Neural progenitor cell (in vitro differentiated cells): Measurements from ENCODE around the gene WHAMM. TPM values are rescaled to one million over a fixed set of nuclear protein-coding genes. Genes with fewer than 3 reads are reported as not detected.

Experiments used
- DNase-seq: peaks from one replicate; pipeline ENCODE4 v3.0.0-alpha.2; 2016; ENCODE audit warnings: low spot score
- H2AFZ ChIP-seq: fragments of 200-600 bp; sonication (generic); replicated peaks from 2 replicates; pipeline ENCODE4 v1.6.1; 2016; ENCODE audit warnings: antibody characterized with exemption
- H3F3A ChIP-seq: fragments of 200-600 bp; sonication (generic); 2 replicates; pipeline ENCODE4 v1.6.1; 2016; ENCODE audit warnings: antibody characterized with exemption, low read depth
- H3K27ac ChIP-seq: fragments of 200-600 bp; sonication (generic); 2 replicates; pipeline ENCODE4 v1.5.1; 2016; ENCODE audit warnings: mild to moderate bottlenecking
- H3K27me3 ChIP-seq: fragments of 200-600 bp; sonication (generic); 2 replicates; pipeline ENCODE4 v1.6.1; 2016; ENCODE audit warnings: mild to moderate bottlenecking, moderate library complexity
- H3K36me3 ChIP-seq: fragments of 200-600 bp; sonication (generic); 2 replicates; pipeline ENCODE4 v1.5.1; 2016
- H3K4me1 ChIP-seq: fragments of 200-600 bp; sonication (generic); 2 replicates; pipeline ENCODE4 v1.6.1; 2016; ENCODE audit warnings: mixed run types
- H3K4me2 ChIP-seq: fragments of 200-600 bp; sonication (generic); 2 replicates; pipeline ENCODE4 v1.6.1; 2016
- H3K4me3 ChIP-seq: fragments of 200-600 bp; sonication (generic); 2 replicates; pipeline ENCODE4 v1.5.1; 2016
- H3K79me2 ChIP-seq: fragments of 200-600 bp; sonication (generic); 2 replicates; pipeline ENCODE4 v1.6.1; 2016; ENCODE audit warnings: low read depth
- H3K9ac ChIP-seq: fragments of 200-600 bp; sonication (generic); 2 replicates; pipeline ENCODE4 v1.6.1; 2016
- H3K9me3 ChIP-seq: fragments of 200-600 bp; sonication (generic); 2 replicates; pipeline ENCODE4 v1.5.1; 2016; ENCODE audit warnings: low read depth
- H4K20me1 ChIP-seq: fragments of 200-600 bp; sonication (generic); 2 replicates; pipeline ENCODE4 v1.6.1; 2016; ENCODE audit warnings: low read depth
- H3K27ac Mint-ChIP-seq: 3 replicates; pipeline ENCODE4 v1.8.0; 2021; ENCODE audit warnings: mixed read lengths
- H3K27me3 Mint-ChIP-seq: 2 replicates; pipeline ENCODE4 v1.8.0; 2022; ENCODE audit warnings: low read depth, mild to moderate bottlenecking, inconsistent platforms, moderate library complexity, mixed read lengths; ENCODE audit not compliant: insufficient read depth
- H3K36me3 Mint-ChIP-seq: 3 replicates; pipeline ENCODE4 v1.8.0; 2021; ENCODE audit warnings: mixed read lengths
- H3K4me1 Mint-ChIP-seq: 3 replicates; pipeline ENCODE4 v1.8.0; 2021; ENCODE audit warnings: mixed read lengths
- H3K4me3 Mint-ChIP-seq: 3 replicates; pipeline ENCODE4 v1.8.0; 2021; ENCODE audit warnings: mild to moderate bottlenecking, moderate library complexity, mixed read lengths
- H3K9me3 Mint-ChIP-seq: 3 replicates; pipeline ENCODE4 v1.8.0; 2020; ENCODE audit warnings: mixed read lengths
- EZH2 ChIP-seq: fragments of 200-600 bp; sonication (generic); IDR thresholded peaks from 2 replicates; pipeline ENCODE4 v1.6.1; 2017; ENCODE audit warnings: antibody characterized with exemption, mild to moderate bottlenecking, moderate library complexity
- EZH2phosphoT487 ChIP-seq: fragments of 200-600 bp; sonication (generic); IDR thresholded peaks from 2 replicates; pipeline ENCODE4 v1.6.1; 2017; ENCODE audit warnings: antibody characterized with exemption
- total RNA-seq: library from RNA; depleted of rRNA; stranded (reverse); fragments of >200 nt; gene quantifications from 2 replicates; pipeline ENCODE4 v1.2.3, GENCODE V29; 2015; ENCODE audit warnings: low replicate concordance
- TF ChIP-seq, protein P1 (sequence below): fragments of 200-600 bp; sonication (generic); IDR thresholded peaks from 2 replicates; pipeline ENCODE4 v1.5.1; 2017; ENCODE audit warnings: antibody characterized with exemption, mild to moderate bottlenecking

WHAMM gene
- total RNA-seq, 1 donor from 2014 or later = 1.9 TPM

DNA sequence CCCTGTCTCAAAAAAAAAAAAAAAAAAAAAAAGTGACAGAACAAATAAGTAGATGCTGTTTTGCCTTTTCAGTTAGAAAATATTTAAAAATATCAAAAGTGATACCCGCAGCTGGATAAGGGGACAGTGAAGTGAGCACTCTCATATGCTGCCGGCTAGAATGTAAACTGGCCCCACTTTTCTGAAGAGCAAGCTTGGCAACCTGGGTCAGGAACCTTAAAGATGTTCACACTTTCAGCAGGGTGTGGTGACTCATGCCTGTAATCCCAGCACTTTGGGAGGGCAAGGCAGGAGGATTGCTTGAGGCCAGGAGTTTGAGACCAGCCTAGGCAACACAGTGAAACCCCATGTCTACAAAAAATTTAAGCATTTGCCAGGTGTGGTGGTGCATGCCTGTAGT, 20.9 kb upstream of the WHAMM start:
- DNase-seq = no peak
- Histone ChIP-seq H3K79me2 (no peaks in the 10 kb centered on the region), H3K9ac (no peak overlapping the region), H2AFZ (no peak overlapping the region), H3K27ac (no peak overlapping the region), H3K4me1 (no peaks in the 10 kb centered on the region), H3F3A (no peaks in the 10 kb centered on the region), H3K4me2 (no peak overlapping the region), H3K27me3 (peaks cover 10% of the 10 kb centered on the region), H3K36me3 (no peaks in the 10 kb centered on the region), H3K9me3 (no peaks in the 10 kb centered on the region), H4K20me1 (no peaks in the 10 kb centered on the region), H3K4me3 (no peak overlapping the region)
- Mint-ChIP-seq H3K27ac (no peak overlapping the region), H3K36me3 (no peaks in the 10 kb centered on the region), H3K4me1 (no peaks in the 10 kb centered on the region), H3K9me3 (peaks cover 3% of the 10 kb centered on the region), H3K4me3 (no peak overlapping the region), H3K27me3 (peaks cover 6% of the 10 kb centered on the region)
- TF ChIP-seq EZH2 = no peak

DNA sequence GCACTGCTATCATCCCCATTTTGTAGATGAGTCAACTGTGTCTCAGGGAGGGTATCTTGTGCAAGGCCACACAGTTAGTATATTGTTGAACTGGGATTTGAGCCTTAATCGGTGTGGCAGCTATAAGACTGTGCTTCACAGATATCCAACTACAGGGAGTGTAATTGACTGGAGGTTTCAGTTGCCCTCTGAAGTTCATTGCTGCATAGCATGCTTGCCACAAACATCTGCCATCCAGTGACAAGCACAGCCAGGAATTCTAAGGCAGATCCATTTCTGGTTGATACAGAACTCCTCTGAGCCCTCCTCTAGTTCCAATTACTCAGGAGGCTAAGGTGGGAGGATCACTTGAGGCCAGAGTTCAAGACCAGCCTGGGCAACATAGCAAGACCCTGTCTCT, 19.9 kb upstream of the WHAMM start:
- Histone ChIP-seq H3F3A (no peaks in the 10 kb centered on the region), H3K36me3 (no peaks in the 10 kb centered on the region), H3K4me2 (no peak overlapping the region), H3K9me3 (no peaks in the 10 kb centered on the region), H3K9ac (no peak overlapping the region), H3K4me3 (no peak overlapping the region), H3K79me2 (no peaks in the 10 kb centered on the region), H3K27ac (no peak overlapping the region), H3K4me1 (no peaks in the 10 kb centered on the region), H2AFZ (no peak overlapping the region), H4K20me1 (no peaks in the 10 kb centered on the region), H3K27me3 (peaks cover 10% of the 10 kb centered on the region)
- TF ChIP-seq EZH2phosphoT487 = no peak
- TF ChIP-seq EZH2 = no peak
- TF ChIP-seq, protein P1, sequence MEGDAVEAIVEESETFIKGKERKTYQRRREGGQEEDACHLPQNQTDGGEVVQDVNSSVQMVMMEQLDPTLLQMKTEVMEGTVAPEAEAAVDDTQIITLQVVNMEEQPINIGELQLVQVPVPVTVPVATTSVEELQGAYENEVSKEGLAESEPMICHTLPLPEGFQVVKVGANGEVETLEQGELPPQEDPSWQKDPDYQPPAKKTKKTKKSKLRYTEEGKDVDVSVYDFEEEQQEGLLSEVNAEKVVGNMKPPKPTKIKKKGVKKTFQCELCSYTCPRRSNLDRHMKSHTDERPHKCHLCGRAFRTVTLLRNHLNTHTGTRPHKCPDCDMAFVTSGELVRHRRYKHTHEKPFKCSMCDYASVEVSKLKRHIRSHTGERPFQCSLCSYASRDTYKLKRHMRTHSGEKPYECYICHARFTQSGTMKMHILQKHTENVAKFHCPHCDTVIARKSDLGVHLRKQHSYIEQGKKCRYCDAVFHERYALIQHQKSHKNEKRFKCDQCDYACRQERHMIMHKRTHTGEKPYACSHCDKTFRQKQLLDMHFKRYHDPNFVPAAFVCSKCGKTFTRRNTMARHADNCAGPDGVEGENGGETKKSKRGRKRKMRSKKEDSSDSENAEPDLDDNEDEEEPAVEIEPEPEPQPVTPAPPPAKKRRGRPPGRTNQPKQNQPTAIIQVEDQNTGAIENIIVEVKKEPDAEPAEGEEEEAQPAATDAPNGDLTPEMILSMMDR = no peak
- Mint-ChIP-seq H3K4me3 (no peak overlapping the region), H3K9me3 (peaks cover 3% of the 10 kb centered on the region), H3K27me3 (peaks cover 6% of the 10 kb centered on the region), H3K27ac (no peak overlapping the region), H3K4me1 (no peaks in the 10 kb centered on the region), H3K36me3 (no peaks in the 10 kb centered on the region)
- DNase-seq = no peak

DNA sequence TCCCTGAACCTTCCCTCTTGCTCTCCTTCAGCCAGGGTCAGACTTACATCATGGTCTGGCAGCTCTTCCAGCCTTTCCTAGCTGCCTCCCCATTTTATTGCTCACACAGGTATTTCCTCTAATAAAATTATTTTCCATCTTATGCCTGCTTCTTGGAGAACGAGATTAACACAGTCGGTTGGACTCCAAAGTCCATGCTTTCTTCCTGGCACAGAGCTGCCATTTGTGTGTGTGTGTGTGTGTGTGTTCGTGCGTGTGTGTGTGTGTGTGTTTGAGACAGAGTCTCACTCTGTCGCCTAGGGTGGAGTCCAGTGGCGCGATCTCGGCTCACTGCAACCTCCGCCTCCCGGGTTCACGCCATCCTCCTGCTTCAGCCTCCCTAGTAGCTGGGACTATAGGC, 19.1 kb upstream of the WHAMM start:
- Histone ChIP-seq H3K4me2 (no peak overlapping the region), H3K79me2 (no peaks in the 10 kb centered on the region), H3K9ac (no peak overlapping the region), H3K36me3 (no peaks in the 10 kb centered on the region), H3K27ac (no peak overlapping the region), H3K27me3 (peaks cover 10% of the 10 kb centered on the region), H3F3A (no peaks in the 10 kb centered on the region), H4K20me1 (no peaks in the 10 kb centered on the region), H3K9me3 (no peaks in the 10 kb centered on the region), H3K4me1 (no peaks in the 10 kb centered on the region), H3K4me3 (no peak overlapping the region), H2AFZ (no peak overlapping the region)
- no peak for DNase-seq
- Mint-ChIP-seq H3K9me3 (peaks cover 3% of the 10 kb centered on the region), H3K36me3 (no peaks in the 10 kb centered on the region), H3K4me1 (no peaks in the 10 kb centered on the region), H3K27ac (no peak overlapping the region), H3K4me3 (no peak overlapping the region), H3K27me3 (peaks cover 3% of the 10 kb centered on the region)
- TF ChIP-seq EZH2phosphoT487 (no peak), EZH2 (no peak)
- TF ChIP-seq, protein P1 = no peak

DNA sequence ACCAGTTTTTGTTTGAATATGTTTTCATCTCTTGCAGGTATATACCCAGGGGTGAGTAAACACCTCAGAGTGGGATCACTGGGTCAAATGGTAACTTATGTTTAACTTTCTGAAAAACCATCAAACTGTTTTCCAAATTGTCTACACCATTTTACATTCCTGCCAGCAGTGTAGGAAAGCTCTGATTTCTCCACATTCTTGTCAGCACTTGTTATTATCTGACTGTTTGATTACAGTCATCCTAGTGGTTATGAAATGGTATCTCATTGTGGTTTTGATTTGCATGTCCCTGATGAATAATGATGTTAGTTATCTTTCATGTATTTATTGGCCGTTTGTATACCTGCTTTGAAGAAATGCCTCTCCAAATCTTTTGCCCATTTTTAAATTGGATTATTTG, 17.4 kb upstream of the WHAMM start:
- no peak overlapping the region for H3K27ac Mint-ChIP-seq
- H3K4me3 Mint-ChIP-seq = no peak overlapping the region

More for the DNA sequence above, 17.4 kb upstream of the WHAMM start:
- H3K27me3 Mint-ChIP-seq = peaks cover 2% of the 10 kb centered on the region
- no peak overlapping the region for H3K27ac ChIP-seq
- no peak for DNase-seq
- H3K36me3 Mint-ChIP-seq = no peaks in the 10 kb centered on the region
- no peaks in the 10 kb centered on the region for H3K27me3 ChIP-seq
- H3K9ac ChIP-seq = no peak overlapping the region
- H3K36me3 ChIP-seq = no peaks in the 10 kb centered on the region
- no peaks in the 10 kb centered on the region for H3K79me2 ChIP-seq
- H3F3A ChIP-seq = no peaks in the 10 kb centered on the region
- H3K9me3 Mint-ChIP-seq = peaks cover 3% of the 10 kb centered on the region
- H2AFZ ChIP-seq = no peak overlapping the region
- no peaks in the 10 kb centered on the region for H4K20me1 ChIP-seq
- H3K4me1 ChIP-seq = no peaks in the 10 kb centered on the region
- TF ChIP-seq EZH2 (no peak), EZH2phosphoT487 (no peak)
- TF ChIP-seq, protein P1 = no peak
- H3K4me3 ChIP-seq = no peak overlapping the region
- no peaks in the 10 kb centered on the region for H3K4me1 Mint-ChIP-seq
- H3K4me2 ChIP-seq = no peak overlapping the region
- H3K9me3 ChIP-seq = no peaks in the 10 kb centered on the region
